ENCODE results near the gene CTBP2.

CTBP2 gene

GRCh38 chr10:125016611-125017202, 143.7 kb downstream of the CTBP2 start:
- no peak for DNase-seq

DNA sequence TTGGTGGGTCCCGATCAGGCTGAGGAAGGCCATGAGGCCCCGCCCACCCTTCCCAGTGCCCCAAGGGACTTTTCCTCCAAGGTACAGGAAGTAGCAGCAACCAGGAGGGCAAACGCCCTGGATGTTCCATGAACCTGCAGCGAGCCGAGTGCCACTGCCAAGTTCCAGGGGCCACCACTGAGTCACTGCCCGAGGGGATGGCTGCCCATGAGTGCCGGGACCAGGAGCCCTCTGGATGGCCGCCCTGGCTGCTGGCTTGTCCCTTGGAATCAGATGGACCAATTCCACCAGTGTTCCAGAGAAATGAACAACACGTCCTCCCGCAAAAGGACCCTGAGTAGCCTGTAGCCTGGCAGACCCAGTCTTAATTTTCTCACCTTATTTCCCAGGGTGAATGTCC, 144.2 kb downstream of the CTBP2 start:
- DNase-seq, result no peak

- no peak for DNase-seq
These were observed 144.9 kb downstream of the CTBP2 start for GRCh38 chr10:125015356-125015944.

DNA sequence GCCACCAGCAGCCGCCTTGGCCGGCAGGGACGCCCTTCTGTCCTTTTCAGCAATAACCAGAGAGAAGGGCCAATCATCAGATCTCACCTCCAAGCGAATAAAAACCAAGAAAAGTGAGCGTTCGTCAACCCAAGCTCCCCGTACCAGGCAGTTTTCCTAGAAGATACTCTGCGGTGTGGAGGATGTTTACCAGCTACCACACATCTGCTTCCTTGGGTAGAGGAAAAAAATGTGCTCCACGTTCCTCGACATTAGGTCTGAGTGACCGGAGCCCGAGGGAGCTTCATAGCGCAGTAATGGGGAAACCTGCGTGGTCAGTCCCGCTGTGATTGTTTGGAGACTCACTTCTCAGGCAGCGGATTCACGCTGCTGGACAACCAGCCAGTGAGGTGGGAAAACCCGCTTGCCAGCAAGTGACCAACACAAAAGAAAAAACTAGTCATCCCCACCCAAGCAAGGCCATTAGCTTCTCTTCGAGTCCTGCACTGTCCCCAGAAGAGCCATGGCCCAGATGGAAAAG, 145.5 kb downstream of the CTBP2 start:
- DNase-seq, result no peak

GRCh38 chr10:125014086-125014830, 146.1 kb downstream of the CTBP2 start:
- no peak for DNase-seq

DNA sequence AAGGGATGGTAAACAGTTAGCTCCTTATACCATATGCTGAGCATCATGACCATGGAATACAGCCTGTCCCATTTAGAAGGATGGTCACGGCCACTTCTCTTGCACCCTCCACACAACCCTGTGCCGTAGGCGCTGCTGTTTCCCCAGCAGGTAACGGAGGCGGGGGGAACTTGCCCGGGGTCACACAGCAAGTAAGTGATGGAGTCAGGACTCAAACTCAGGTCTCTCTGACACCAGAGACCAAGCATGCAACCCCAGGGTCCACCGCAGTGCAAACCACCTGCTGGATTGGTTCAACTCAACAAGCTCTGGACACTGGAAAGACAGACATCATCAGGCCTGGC, 146.9 kb downstream of the CTBP2 start:
- no peak for DNase-seq

- DNase-seq, result no peak
These were observed 147.4 kb downstream of the CTBP2 start for GRCh38 chr10:125012851-125013528.

- DNase-seq, result no peak
These were observed 148.2 kb downstream of the CTBP2 start for GRCh38 chr10:125011926-125012705.

DNA sequence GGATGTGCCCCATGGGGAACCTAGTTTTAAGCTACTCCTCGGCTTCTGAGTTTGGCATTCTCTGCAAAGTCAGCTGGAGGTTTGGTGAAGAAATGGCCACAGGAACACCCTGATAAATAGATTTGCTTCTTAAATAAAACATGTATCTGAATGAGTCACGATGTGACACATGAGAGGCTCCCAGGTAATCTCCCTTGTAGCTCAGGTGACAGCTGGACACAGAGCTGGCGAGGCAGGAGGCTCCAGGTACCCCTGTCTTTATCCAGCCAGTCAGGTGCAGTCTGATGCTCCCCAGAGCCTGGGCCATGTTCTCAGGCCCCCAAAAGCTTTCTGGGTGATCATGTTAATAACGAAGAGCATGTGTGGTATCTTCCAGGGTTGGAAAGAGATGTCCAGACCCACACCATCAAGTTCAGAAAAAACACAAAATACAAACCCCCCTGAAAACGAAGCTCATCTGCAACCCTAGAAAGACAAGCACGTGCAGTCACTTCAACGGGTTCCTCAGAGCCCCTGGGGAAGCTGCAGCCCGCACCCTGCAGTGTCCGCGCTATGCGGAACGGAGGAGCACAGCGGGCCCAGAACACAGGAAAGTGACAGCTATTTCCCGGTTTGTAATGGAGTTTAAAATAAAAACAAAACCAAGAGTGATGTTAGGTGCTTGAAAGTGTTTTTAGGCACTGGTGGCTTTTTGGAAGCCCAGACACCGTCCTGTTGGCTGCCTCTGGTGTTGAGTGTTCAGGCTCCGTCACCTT, 149.0 kb downstream of the CTBP2 start:
- DNase-seq, result no peak

DNA sequence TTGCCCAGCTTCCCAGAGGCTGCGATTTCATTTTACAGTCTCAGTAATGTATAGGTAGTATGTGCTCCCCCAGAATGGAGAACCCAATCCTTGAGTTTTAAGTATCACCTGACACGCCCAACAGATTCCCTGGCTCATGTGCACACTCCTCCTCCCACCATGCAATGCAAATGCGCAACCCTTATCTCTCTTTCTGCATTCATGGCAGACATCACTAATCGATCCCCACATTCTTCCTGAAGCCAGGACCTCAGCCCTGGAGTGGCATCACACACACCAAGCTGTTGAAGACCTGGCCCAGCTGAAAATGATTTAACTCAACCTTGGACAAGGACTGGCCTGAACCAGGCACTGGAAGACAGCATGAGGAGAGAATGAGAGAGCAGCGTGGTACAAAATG, 150.0 kb downstream of the CTBP2 start:
- DNase-seq, result no peak

DNA sequence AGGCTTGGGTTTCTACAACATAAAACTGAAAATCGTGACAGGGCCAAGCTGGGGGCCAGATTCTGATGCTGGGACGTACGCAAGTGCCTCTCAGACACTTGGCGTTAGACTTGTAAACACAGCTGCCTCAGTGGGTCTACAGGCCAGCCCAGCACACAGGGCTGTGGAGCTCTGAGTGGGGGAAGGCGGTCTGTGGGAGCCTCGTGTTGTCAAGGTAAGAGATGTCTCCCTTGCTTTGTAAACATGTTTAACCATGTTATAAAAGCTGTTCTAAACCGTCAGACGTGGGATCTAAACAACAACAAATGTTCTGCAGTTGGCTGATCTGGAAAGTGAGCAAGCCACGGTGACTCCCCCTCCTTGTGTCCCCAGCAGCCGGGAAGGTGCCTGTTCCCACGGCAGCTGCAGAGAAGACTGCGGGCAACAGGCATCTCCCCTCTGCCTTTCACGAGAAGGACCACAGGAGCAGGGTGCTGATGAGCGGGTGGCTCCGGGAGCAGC, 150.7 kb downstream of the CTBP2 start:
- no peak for DNase-seq

DNA sequence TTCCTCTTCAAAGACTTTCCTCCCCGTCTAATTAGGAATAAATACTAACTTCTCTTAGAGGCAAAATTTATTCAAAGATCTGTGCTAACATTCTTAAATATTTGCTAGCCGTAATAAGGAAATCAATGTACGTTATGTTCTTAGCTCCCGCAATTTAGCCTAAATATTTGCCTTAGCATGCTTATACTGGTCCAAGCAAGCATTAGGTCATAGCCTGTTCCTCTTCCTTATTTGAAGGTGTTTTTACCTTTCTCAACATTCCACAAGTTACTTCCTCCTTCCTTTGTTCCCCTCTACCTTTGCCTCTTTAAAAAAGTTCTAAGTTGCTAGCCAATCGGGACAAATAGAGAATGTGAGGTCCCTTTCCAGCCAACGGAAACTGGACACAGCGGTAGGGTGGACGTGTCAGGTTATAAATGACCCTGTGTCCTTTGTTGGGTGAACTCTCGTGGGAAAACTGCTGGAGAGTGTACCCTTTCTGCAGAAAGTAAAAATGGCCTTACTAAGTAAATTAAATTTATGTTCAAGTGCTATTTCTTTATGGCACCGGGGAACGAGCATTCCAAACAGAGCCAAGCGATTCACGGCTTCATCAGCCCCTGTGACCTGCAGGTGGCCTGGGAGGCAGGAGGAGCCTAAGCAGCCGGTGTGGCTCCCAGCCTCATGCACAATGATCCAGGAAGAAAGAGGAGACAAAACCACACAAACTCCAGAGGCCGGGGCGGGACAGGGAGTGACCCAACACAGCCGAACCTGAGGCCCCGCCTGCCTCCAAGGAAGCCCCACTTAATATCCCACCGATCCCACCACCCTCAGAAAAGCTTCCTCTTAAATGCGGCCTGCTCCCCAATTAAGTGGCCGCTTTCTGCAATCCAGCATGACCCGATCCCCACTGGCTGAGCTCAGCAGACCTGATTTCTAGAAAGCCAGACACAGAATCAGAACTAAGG, 151.4 kb downstream of the CTBP2 start:
- no peak for DNase-seq

DNA sequence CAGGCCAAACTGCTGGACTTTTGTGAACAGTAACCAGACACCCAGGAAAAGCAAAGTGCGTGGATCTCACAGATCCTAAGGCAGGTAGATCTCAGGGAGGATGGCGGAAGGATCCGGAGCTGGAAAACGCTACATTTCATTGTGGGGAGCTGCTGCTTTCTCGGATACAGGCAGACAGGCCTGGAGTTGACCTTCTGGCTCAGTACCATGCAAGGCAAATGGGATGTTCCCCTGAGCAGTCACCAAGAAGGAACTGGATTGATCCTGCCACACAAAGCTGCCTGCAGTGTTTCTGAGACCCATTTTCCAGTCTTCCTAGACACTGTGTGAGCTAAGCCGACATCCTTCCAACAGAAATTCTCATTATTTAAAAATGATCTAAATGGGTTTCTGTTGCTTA, 152.9 kb downstream of the CTBP2 start:
- no peak for DNase-seq

DNA sequence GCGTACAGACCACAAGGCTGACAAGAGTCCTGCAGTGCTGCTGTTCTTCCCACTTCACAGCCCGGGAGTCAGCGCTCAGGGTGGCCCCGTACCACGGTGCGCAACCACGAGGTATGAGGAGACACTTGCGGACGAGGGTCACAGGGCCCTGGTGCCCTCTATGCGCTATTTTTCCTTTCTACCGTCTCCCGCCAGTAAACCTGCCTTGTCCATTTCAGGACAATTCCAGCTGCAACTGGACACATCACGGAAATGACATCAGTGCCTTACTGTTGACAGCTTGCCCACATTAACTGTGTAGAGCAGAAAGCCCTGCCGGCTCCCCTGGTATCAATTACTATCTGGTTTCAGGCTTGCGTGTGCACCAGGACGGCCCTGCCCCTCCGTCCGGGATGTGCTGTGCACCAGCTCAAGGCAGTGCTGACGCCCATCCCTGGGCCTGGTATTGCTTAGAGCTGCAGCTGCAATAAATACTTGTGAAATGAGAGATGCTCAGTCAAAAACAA, 153.4 kb downstream of the CTBP2 start:
- DNase-seq, result no peak

DNA sequence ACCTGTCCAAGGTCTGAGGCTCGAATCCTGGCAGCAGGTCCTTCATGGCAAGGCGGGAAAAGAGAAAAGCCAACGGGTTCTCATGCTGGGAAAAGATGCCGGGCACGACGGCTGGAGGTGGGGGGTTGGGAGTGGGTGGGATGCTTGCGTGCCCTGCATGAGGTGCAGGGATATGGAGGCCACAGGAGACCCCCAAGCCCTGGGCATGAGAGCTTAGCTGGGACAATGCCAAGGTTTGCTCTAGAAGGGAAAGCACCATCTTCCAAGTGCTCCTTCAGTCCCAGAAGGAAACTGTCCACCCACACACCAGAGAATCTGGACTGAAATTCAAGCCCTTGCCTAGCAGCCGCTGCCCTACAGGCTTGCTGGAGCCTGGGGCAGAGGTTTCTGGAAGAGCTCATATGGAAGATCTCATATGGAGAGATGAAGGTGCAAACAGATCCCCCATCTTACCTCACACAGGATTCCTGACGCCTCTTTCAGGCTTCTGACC, 154.1 kb downstream of the CTBP2 start:
- DNase-seq, result no peak

GRCh38 chr10:125005312-125006187, 154.8 kb downstream of the CTBP2 start:
- no peak for DNase-seq

DNA sequence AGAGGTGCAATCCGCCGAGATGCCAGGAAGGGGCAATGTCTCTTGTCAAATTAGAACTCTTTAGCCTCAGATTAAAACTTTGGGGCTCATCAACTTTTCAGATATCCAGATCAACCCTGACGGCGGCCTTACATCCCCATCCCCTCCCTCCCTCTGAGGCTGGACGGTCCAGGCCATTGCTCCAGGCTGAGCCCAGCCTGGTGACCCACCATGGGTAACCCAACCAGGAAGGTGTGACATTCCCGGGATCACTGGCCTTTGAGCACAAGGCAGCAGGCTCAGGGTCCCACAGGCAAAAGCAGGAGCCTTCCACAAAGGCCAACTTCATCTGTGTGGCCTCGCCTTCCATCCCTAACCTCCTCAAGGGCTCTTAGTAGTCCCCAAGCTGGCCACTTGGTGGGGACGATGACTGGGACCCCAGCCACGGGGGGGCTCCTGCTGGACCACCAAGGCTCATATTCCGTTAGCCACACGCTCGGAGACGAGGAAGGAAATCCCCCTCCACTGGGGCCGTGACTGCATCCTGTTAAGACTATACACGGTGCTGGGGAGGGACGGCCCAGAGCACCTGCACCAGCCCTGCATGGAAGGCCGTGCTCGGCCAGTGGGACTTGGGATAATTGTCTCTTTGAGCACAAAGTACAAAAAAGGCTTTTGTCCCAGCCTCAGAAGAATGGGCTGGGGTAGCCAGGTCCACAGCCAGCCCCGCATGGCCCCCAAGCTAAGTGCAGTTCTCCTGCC, 155.6 kb downstream of the CTBP2 start:
- DNase-seq, result no peak

DNA sequence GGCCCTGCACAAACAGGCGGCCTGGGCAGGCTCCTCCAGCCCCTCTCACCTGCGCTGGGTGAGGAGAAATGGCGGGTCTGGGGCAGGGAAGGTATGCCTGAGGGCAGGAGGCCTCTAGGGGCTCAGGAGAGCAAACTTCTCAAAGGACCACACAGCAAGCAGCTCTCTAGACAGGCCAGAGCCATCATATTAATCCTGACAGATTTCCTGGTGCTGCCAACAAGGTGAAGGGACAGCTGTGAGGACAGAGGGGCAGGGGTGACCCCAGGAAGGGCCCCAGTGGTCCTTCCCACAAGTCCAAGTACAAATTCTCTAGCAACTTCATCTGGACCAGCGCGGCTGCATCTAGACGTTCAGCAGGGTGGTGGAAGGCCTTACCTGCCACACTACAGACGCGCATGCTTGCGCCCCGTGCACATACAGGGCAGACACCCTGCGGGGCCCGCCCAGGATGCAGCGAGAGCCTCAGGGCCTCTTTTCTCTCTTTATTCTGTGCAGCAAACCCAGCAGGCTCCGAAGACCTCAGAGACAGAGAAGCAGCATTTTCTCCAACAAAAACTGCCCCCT, 156.4 kb downstream of the CTBP2 start:
- no peak for DNase-seq
